Karpas-422 (cell line): ENCODE data around the gene CYP17A1. TPM values are rescaled to one million over a fixed set of nuclear protein-coding genes. Genes with fewer than 3 reads are reported as not detected.

Source experiments
- DNase-seq: peaks from one replicate; pipeline ENCODE4 v3.0.0-alpha.2; 2015
- H2AFZ ChIP-seq: fragments of 200-600 bp; sonication (generic); 2 replicates; pipeline ENCODE4 v1.6.1; 2014; ENCODE audit warnings: antibody characterized with exemption, low read length, mixed read lengths
- H3K27ac ChIP-seq: fragments of 200-600 bp; sonication (generic); 2 replicates; pipeline ENCODE4 v1.5.1; 2014; ENCODE audit warnings: mild to moderate bottlenecking, low read length, moderate library complexity
- H3K27me3 ChIP-seq: fragments of 200-600 bp; sonication (generic); 2 replicates; pipeline ENCODE4 v1.6.1; 2014; ENCODE audit warnings: low read length, mixed read lengths
- H3K36me3 ChIP-seq: fragments of 200-600 bp; sonication (generic); 2 replicates; pipeline ENCODE4 v1.6.1; 2014; ENCODE audit warnings: low read length, mixed read lengths; ENCODE audit not compliant: insufficient read depth
- H3K4me1 ChIP-seq: fragments of 200-600 bp; sonication (generic); 2 replicates; pipeline ENCODE4 v1.6.1; 2014; ENCODE audit warnings: mild to moderate bottlenecking, low read length, mixed read lengths
- H3K4me2 ChIP-seq: fragments of 200-600 bp; sonication (generic); 2 replicates; pipeline ENCODE4 v1.6.1; 2014; ENCODE audit warnings: low read length, low read depth, mild to moderate bottlenecking; ENCODE audit not compliant: poor library complexity, severe bottlenecking
- H3K4me3 ChIP-seq: fragments of 200-600 bp; sonication (generic); 2 replicates; pipeline ENCODE4 v1.5.1; 2014; ENCODE audit warnings: mild to moderate bottlenecking, antibody characterized with exemption, low read length, mixed read lengths
- H3K79me2 ChIP-seq: fragments of 200-600 bp; sonication (generic); 2 replicates; pipeline ENCODE4 v1.6.1; 2014; ENCODE audit warnings: mild to moderate bottlenecking, low read length, mixed read lengths
- H3K9ac ChIP-seq: fragments of 200-600 bp; sonication (generic); 2 replicates; pipeline ENCODE4 v1.6.0; 2014; ENCODE audit warnings: low read length
- H3K9me2 ChIP-seq: fragments of 200-600 bp; sonication (generic), shearing (Covaris generic); replicated peaks from 2 replicates; pipeline ENCODE4 v1.6.0; 2014; ENCODE audit warnings: mild to moderate bottlenecking, low read length, moderate library complexity; ENCODE audit not compliant: insufficient read depth
- H3K9me3 ChIP-seq: fragments of 300-700, 200-600 bp; sonication (generic); 2 replicates; pipeline ENCODE4 v1.6.1; 2014; ENCODE audit warnings: low read length, mixed read lengths
- H4K20me1 ChIP-seq: fragments of 200-600 bp; sonication (generic); 2 replicates; pipeline ENCODE4 v1.6.1; 2014; ENCODE audit warnings: mild to moderate bottlenecking, antibody characterized with exemption, low read length, low read depth; ENCODE audit not compliant: insufficient read depth
- total RNA-seq: library from RNA; depleted of rRNA; stranded (reverse); fragments of >200 nt; shearing (Covaris generic); gene quantifications from 2 replicates; pipeline ENCODE4 v1.2.3, GENCODE V29; 2014; ENCODE audit warnings: low replicate concordance

Gene CYP17A1
- total RNA-seq, 1 experiment from 2014 or later, result not detected

DNA sequence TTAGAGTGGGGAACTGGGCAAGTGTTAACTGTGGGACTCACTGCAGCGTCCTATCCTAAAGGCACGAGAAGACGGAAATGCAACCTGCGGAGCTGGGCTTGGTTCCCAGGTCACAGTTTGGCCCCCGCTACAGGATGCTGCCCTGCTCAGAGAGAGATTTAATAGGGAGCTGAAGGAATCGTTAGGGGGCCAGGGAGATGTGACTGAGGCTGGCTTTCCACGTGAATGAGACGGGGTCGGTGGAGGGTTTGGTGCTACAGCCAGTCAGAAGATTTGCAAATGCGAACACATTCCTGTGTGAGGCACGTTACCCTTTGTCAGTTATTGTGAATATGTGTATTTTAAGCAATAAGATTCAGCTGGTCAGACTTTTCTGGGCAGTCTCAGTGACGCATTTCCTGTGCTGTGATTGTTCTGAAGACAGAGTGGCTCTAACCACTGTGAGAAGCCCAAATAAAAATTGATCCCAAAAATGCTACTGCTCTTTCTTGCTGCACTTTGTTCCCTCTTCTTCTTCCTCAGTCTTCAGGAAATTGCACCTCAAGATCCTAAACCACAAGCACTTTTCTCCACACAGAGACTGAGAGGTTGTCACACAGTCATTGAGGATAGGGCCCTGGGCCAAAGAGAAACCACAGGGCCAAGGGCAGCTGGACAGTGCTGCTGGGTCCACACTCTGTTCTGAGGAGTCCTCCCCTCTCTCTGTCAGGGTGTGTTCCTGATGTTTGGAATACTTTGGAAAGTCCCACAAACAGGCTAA, 21.2 kb downstream of the CYP17A1 start:
- H3K27me3 ChIP-seq, result no peaks in the 10 kb centered on the region
- H4K20me1 ChIP-seq, result no peaks in the 10 kb centered on the region
- DNase-seq, result no peak
- H2AFZ ChIP-seq, result no peak overlapping the region
- H3K9me2 ChIP-seq, result no peaks in the 10 kb centered on the region
- no peak overlapping the region for H3K4me2 ChIP-seq
- no peak overlapping the region for H3K4me3 ChIP-seq
- H3K36me3 ChIP-seq, result 0 out of 2 replicates have a peak, but pooled peaks cover 6% of the 10 kb centered on the region
- peaks cover 3% of the 10 kb centered on the region for H3K4me1 ChIP-seq
- H3K9me3 ChIP-seq, result no peaks in the 10 kb centered on the region
- H3K9ac ChIP-seq, result no peak overlapping the region
- no peak overlapping the region for H3K27ac ChIP-seq
- no peaks in the 10 kb centered on the region for H3K79me2 ChIP-seq

DNA sequence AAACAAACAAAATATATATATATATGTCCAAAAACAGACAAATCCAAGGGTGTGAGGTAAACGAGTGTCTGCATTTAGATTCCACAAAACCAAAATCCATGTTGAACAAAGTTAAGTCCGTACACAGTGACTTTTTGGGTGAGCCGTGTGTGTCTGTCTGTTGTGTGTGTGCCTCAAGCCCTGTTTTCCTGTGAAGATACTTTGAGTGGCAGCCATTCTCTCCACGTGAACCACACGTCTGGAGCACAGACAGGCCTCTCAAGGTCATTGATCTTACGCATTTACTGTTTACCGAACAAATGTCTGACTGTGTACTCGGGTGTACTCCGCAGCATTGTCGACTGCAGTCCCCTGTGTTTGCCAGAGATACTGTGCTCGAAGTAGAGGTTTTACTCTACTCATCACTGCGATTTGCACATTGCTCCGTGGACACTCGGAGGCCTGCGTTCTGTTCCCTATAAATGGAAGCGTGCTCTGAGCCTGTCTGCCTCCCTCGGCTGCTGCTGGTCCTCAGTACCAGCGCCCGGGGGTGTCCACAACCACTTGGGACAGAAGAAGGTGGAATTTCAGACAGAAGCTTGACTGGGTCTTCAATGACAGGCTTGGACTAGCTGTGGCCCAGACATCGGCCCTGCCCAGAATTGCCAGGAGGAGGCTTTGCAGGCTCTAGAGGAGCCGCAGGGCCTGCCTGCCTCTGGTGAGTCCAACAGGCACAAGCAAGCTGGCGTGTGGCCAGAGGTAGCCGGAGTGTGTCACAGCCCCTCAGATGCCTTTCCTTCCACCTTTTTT, 22.1 kb downstream of the CYP17A1 start:
- H3K79me2 ChIP-seq, result no peaks in the 10 kb centered on the region
- DNase-seq, result no peak
- H3K4me2 ChIP-seq, result no peak overlapping the region
- H2AFZ ChIP-seq, result no peak overlapping the region
- H3K36me3 ChIP-seq, result 0 out of 2 replicates have a peak, but pooled peaks cover 6% of the 10 kb centered on the region
- H3K27ac ChIP-seq, result no peak overlapping the region
- H3K9ac ChIP-seq, result no peak overlapping the region
- no peaks in the 10 kb centered on the region for H3K9me2 ChIP-seq
- no peak overlapping the region for H3K4me3 ChIP-seq
- H3K9me3 ChIP-seq, result no peaks in the 10 kb centered on the region
- no peaks in the 10 kb centered on the region for H3K27me3 ChIP-seq
- H3K4me1 ChIP-seq, result peaks cover 3% of the 10 kb centered on the region
- H4K20me1 ChIP-seq, result no peaks in the 10 kb centered on the region

DNA sequence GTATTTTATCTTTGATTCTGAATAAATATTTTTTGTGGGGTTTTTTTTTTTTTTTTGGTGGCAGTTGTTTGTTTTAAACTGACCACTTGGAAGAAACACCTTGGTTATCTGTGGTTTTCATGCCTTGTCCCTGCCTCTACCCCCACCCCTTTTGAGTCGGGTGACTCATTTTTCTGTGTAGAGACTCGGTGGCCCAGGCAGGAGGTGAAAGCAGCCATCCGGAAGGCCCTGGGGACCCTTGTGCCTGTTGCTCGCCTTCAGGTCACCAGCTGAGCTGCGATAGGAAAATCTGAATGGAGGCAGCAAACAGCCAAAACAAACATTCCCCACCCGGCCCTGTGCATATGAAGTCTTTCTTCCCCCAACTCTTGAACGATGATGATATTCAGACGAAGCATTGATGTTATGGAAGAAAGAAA, 22.8 kb downstream of the CYP17A1 start:
- DNase-seq, result no peak
- Histone ChIP-seq H3K4me1 (peaks cover 3% of the 10 kb centered on the region), H4K20me1 (no peaks in the 10 kb centered on the region), H3K27ac (no peak overlapping the region), H3K4me2 (no peak overlapping the region), H3K9me3 (no peaks in the 10 kb centered on the region), H3K36me3 (0 out of 2 replicates have a peak, but pooled peaks cover 6% of the 10 kb centered on the region), H3K9me2 (no peaks in the 10 kb centered on the region), H2AFZ (no peak overlapping the region), H3K27me3 (no peaks in the 10 kb centered on the region), H3K9ac (no peak overlapping the region), H3K4me3 (no peak overlapping the region), H3K79me2 (no peaks in the 10 kb centered on the region)

DNA sequence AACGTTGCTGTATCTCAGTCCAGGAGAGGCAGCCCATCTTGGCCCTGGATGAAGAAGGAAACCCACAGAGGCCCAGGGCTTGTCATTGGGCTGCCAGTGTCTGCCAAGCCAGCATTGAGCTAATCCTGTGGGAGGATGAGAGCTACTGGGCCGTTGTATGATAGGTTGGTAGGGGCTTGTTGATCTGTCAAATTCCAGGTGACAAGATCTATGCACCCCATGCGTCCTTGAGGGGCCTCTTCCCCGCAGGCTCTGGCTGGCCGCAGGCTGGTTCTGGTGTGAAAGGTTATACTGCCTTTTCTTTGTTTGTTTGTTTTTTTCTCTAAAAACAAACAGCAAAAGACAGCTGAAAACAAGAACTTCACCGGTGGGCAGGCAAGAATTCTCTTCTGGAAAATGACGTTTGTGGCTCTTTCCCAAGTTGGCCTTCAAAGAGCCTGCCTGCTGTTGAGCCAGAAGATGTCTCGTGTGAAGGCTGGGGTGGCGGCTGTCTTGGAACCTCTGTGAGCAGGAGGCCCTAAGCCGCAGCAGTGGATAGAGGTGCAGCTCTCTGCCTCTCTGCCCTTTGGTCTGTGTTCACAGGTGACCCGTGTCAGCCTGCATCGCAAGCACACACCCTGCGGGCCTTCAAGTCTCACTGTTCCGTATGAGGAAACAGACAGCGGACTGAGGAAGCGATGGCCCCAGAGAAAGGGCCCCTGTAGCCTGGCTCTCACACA, 23.3 kb downstream of the CYP17A1 start:
- Histone ChIP-seq H4K20me1 (no peaks in the 10 kb centered on the region), H2AFZ (no peak overlapping the region), H3K36me3 (0 out of 2 replicates have a peak, but pooled peaks cover 6% of the 10 kb centered on the region)

DNA sequence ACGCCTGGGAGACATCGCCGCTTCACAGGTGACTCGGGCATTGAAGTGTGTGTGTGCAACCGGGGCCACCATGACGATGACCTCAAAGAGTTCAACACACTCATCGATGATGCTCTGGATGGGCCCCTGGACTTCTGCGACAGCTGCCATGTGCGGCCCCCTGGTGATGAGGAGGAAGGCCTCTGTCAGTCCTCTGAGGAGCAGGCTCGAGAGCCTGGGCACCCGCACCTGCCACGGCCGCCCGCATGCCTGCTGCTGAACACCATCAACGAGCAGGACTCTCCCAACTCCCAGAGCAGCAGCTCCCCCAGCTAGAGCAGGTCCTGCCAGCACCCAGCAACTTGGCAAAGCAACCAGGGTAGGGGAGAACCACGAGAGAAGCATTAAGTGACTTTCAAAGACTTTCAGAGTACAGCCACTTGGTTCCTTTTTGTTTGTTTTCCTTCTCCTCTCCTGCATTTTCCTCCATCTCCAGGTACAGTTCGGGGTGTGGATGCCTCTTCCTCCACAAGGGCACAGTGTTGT, 24.1 kb downstream of the CYP17A1 start:
- no peak for DNase-seq
- Histone ChIP-seq H3K27me3 (no peaks in the 10 kb centered on the region), H3K79me2 (no peaks in the 10 kb centered on the region), H3K9me2 (no peaks in the 10 kb centered on the region), H3K36me3 (0 out of 2 replicates have a peak, but pooled peaks cover 6% of the 10 kb centered on the region), H3K4me2 (no peak overlapping the region), H3K4me3 (no peak overlapping the region), H3K4me1 (peaks cover 3% of the 10 kb centered on the region), H3K9ac (no peak overlapping the region), H3K9me3 (no peaks in the 10 kb centered on the region), H2AFZ (no peak overlapping the region), H3K27ac (no peak overlapping the region), H4K20me1 (no peaks in the 10 kb centered on the region)

More for the DNA sequence above, 23.3 kb downstream of the CYP17A1 start:
- no peak for DNase-seq
- H3K27me3 ChIP-seq, result no peaks in the 10 kb centered on the region
- H3K4me3 ChIP-seq, result no peak overlapping the region
- no peak overlapping the region for H3K9ac ChIP-seq
- peaks cover 3% of the 10 kb centered on the region for H3K4me1 ChIP-seq
- H3K27ac ChIP-seq, result no peak overlapping the region
- no peak overlapping the region for H3K4me2 ChIP-seq
- H3K79me2 ChIP-seq, result no peaks in the 10 kb centered on the region
- no peaks in the 10 kb centered on the region for H3K9me2 ChIP-seq
- H3K9me3 ChIP-seq, result no peaks in the 10 kb centered on the region

DNA sequence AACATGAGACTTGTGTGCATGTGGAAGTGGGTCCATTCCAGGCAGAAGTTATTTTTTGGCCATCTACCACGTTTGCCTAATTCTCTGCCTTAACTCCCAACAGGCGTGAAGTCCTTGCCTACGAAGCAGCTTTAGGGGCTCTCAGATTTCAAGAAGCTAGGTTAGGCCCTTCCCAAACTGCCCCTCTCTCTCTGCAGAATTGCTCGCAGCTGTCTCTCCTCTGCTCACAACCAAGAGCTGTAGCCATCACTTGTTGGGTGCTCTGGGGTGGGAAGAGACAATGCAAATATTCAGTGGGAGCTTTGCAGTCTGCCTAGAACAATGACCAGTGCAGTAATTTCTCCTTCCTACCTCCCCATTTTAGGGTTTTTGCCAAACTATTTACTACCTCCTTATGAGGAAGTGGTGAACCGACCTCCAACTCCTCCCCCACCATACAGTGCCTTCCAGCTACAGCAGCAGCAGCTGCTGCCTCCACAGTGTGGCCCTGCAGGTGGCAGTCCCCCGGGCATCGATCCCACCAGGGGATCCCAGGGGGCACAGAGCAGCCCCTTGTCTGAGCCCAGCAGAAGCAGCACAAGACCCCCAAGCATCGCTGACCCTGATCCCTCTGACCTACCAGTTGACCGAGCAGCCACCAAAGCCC, 24.9 kb downstream of the CYP17A1 start:
- peaks cover 3% of the 10 kb centered on the region for H3K4me1 ChIP-seq
- H4K20me1 ChIP-seq, result no peaks in the 10 kb centered on the region
- 0 out of 2 replicates have a peak, but pooled peaks cover 6% of the 10 kb centered on the region for H3K36me3 ChIP-seq
- no peaks in the 10 kb centered on the region for H3K9me3 ChIP-seq
- no peak overlapping the region for H3K9ac ChIP-seq
- H2AFZ ChIP-seq, result no peak overlapping the region
- no peak overlapping the region for H3K27ac ChIP-seq
- H3K27me3 ChIP-seq, result no peaks in the 10 kb centered on the region
- H3K9me2 ChIP-seq, result no peaks in the 10 kb centered on the region
- H3K79me2 ChIP-seq, result no peaks in the 10 kb centered on the region
- H3K4me2 ChIP-seq, result no peak overlapping the region
- DNase-seq, result no peak
- H3K4me3 ChIP-seq, result no peak overlapping the region

DNA sequence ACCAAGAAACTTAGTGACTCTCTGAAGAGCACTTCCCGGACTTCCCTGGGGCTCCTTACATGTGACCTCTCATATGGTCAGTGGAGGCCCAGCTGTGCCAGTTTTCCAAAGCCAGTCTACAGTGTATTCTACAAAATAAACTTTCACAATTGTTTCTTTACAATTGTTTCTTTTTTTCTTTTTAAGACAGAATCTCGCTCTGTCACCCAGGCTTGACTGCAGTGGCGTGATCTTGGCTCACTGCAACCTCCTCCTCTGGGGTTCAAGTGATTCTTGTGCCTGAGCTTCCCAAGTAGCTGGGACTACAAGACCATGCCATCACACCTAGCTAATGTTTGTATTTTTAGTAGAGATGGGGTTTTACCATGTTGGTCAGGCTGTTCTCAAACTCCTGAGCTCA, 25.9 kb downstream of the CYP17A1 start:
- Histone ChIP-seq H4K20me1 (no peaks in the 10 kb centered on the region), H2AFZ (no peak overlapping the region), H3K27ac (no peak overlapping the region), H3K36me3 (0 out of 2 replicates have a peak, but pooled peaks cover 6% of the 10 kb centered on the region), H3K4me2 (no peak overlapping the region), H3K27me3 (no peaks in the 10 kb centered on the region), H3K9ac (no peak overlapping the region), H3K9me2 (no peaks in the 10 kb centered on the region), H3K79me2 (no peaks in the 10 kb centered on the region), H3K4me3 (no peak overlapping the region), H3K9me3 (no peaks in the 10 kb centered on the region), H3K4me1 (peaks cover 3% of the 10 kb centered on the region)
- no peak for DNase-seq
